ENCODE data around the gene ABHD8.

- TF ChIP-seq CTCF (IDR thresholded peaks at IDR 0.05) = peak; percentile 88 to 97 (median 96)
- no peak for TF ChIP-seq POLR2A (IDR thresholded peaks at IDR 0.05)
Measured at GRCh38 chr19:17346109-17346671, 43.0 kb upstream of the ABHD8 start.

All from heart left ventricle (tissue), 13 donors.